Osteoblast (primary cell): ENCODE data around the gene TMEM145. TPM values are rescaled to one million over a fixed set of nuclear protein-coding genes. Genes with fewer than 3 reads are reported as not detected.

Source experiments
- DNase-seq: peaks from one replicate; pipeline ENCODE4 v3.0.0; 2011; ENCODE audit warnings: low spot score, mixed read lengths; ENCODE audit not compliant: insufficient read length; ENCODE audit errors: missing footprints
- H2AFZ ChIP-seq: 2 replicates; pipeline ENCODE4 v1.6.0; 2011; ENCODE audit warnings: mild to moderate bottlenecking, low read length
- H3K27ac ChIP-seq: 2 replicates; pipeline ENCODE4 v1.5.1; 2011; ENCODE audit warnings: mild to moderate bottlenecking, low read depth, low read length, moderate library complexity
- H3K27me3 ChIP-seq: 2 replicates; pipeline ENCODE4 v1.6.0; 2012; ENCODE audit warnings: mild to moderate bottlenecking, control low read depth, inconsistent platforms, low read length, moderate library complexity; ENCODE audit not compliant: insufficient read depth
- H3K36me3 ChIP-seq: 2 replicates; pipeline ENCODE4 v1.5.1; 2011; ENCODE audit warnings: mild to moderate bottlenecking, low read length, control low read depth, moderate library complexity; ENCODE audit not compliant: insufficient read depth
- H3K4me1 ChIP-seq: 2 replicates; pipeline ENCODE4 v1.5.1; 2011; ENCODE audit warnings: mild to moderate bottlenecking, low read length, control low read depth, moderate library complexity; ENCODE audit not compliant: insufficient read depth
- H3K4me2 ChIP-seq: 2 replicates; pipeline ENCODE4 v1.6.0; 2011; ENCODE audit warnings: mild to moderate bottlenecking, low read length; ENCODE audit not compliant: insufficient read depth
- H3K4me3 ChIP-seq: fragments of 200-600 bp; sonication (generic); 3 replicates; pipeline ENCODE4 v1.5.1; 2012; ENCODE audit warnings: mild to moderate bottlenecking, low read length, inconsistent platforms; ENCODE audit not compliant: insufficient read depth
- H3K79me2 ChIP-seq: 2 replicates; pipeline ENCODE4 v1.6.0; 2012; ENCODE audit warnings: mild to moderate bottlenecking, low read length, control low read depth, inconsistent platforms; ENCODE audit not compliant: insufficient read depth
- H3K9me3 ChIP-seq: 2 replicates; pipeline ENCODE4 v1.5.1; 2011; ENCODE audit warnings: low read depth, low read length, control low read depth
- H4K20me1 ChIP-seq: 2 replicates; pipeline ENCODE4 v1.6.0; 2012; ENCODE audit warnings: mild to moderate bottlenecking, low read length, control low read depth; ENCODE audit not compliant: insufficient read depth
- total RNA-seq: library from RNA; depleted of rRNA; stranded (reverse); fragments of >200 nt; gene quantifications from 2 replicates; pipeline ENCODE4 v1.2.3, GENCODE V29; 2012
- TF ChIP-seq, protein P1 (sequence below): IDR thresholded peaks from 2 replicates; pipeline ENCODE4 v1.5.1; 2011; ENCODE audit warnings: mild to moderate bottlenecking, low read depth, low read length, moderate library complexity; ENCODE audit errors: extremely low read depth

The TMEM145 gene
- total RNA-seq, 1 donor, result not detected

- H3K9me3 ChIP-seq, result no peaks in the 10 kb centered on the region
- H3K4me3 ChIP-seq, result no peak overlapping the region
- H3K4me1 ChIP-seq, result peaks cover 4% of the 10 kb centered on the region
- no peak overlapping the region for H2AFZ ChIP-seq
- no peaks in the 10 kb centered on the region for H3K27me3 ChIP-seq
- peak; percentile 97 for DNase-seq
- H3K4me2 ChIP-seq, result no peak overlapping the region
- H3K79me2 ChIP-seq, result peaks cover 18% of the 10 kb centered on the region
- H3K36me3 ChIP-seq, result peaks cover 73% of the 10 kb centered on the region
- H4K20me1 ChIP-seq, result peaks cover 43% of the 10 kb centered on the region
- TF ChIP-seq, protein P1, sequence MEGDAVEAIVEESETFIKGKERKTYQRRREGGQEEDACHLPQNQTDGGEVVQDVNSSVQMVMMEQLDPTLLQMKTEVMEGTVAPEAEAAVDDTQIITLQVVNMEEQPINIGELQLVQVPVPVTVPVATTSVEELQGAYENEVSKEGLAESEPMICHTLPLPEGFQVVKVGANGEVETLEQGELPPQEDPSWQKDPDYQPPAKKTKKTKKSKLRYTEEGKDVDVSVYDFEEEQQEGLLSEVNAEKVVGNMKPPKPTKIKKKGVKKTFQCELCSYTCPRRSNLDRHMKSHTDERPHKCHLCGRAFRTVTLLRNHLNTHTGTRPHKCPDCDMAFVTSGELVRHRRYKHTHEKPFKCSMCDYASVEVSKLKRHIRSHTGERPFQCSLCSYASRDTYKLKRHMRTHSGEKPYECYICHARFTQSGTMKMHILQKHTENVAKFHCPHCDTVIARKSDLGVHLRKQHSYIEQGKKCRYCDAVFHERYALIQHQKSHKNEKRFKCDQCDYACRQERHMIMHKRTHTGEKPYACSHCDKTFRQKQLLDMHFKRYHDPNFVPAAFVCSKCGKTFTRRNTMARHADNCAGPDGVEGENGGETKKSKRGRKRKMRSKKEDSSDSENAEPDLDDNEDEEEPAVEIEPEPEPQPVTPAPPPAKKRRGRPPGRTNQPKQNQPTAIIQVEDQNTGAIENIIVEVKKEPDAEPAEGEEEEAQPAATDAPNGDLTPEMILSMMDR, result peak; percentile 54
- no peak overlapping the region for H3K27ac ChIP-seq
These were observed 22.3 kb upstream of the TMEM145 start for GRCh38 chr19:42290523-42291434.

DNA sequence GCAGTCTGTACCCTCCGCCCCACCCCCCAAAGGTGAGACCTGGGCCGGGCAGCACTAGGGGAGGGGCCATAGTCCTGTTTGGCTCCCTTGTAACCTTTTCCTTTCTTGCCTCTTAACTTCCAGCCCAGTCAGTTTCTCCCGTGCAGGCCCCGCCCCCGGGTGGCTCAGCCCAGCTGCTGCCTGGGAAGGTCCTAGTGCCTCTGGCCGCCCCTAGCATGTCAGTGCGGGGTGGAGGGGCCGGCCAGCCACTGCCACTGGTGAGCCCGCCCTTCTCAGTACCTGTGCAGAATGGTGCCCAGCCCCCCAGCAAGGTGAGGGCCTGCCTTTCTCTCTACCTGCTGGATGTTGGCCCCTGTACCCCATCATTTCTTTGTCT lies 21.7 kb upstream of the TMEM145 start:
- no peaks in the 10 kb centered on the region for H3K9me3 ChIP-seq
- H3K27me3 ChIP-seq, result no peaks in the 10 kb centered on the region
- peaks cover 11% of the 10 kb centered on the region for H3K79me2 ChIP-seq
- no peak overlapping the region for H3K4me3 ChIP-seq
- peak; percentile 88 for DNase-seq
- H3K4me1 ChIP-seq, result no peaks in the 10 kb centered on the region
- H3K4me2 ChIP-seq, result no peak overlapping the region
- H2AFZ ChIP-seq, result no peak overlapping the region
- H3K36me3 ChIP-seq, result peaks cover 77% of the 10 kb centered on the region
- H4K20me1 ChIP-seq, result peaks cover 42% of the 10 kb centered on the region
- TF ChIP-seq, protein P1, result no peak
- H3K27ac ChIP-seq, result no peak overlapping the region

DNA sequence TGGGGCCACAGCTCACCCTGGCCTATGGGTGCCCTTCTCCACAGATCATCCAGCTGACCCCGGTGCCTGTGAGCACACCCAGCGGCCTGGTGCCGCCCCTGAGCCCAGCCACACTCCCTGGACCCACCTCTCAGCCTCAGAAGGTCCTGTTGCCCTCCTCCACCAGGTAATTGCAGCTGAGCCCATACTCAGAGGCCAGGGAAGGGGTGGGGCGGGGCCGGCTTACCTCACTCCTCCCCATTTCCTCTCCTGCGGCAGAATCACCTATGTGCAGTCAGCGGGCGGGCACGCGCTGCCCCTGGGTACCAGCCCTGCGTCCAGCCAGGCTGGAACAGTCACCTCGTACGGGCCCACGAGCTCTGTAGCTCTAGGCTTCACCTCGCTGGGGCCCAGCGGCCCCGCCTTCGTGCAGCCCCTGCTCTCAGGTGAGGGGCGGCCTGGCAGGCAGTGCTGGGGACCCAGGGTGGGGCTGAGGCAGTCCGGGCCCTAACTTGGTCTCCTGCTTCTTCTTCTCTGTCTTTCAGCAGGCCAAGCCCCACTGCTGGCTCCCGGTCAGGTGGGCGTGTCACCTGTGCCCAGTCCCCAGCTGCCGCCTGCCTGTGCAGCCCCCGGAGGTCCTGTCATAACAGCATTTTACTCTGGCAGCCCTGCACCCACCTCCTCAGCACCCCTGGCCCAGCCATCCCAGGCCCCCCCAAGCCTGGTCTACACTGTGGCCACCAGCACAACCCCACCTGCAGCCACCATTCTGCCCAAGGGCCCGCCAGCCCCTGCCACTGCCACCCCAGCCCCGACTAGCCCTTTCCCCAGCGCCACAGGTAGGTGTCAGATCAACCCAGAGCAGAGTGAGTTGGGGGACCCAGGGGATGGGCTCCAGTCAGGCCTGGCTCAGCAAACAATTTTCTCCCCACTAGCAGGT lies 20.8 kb upstream of the TMEM145 start:
- DNase-seq, result no peak
- Histone ChIP-seq H4K20me1 (peaks cover 34% of the 10 kb centered on the region), H3K9me3 (no peaks in the 10 kb centered on the region), H3K4me1 (no peaks in the 10 kb centered on the region), H3K4me3 (no peak overlapping the region), H3K79me2 (peaks cover 3% of the 10 kb centered on the region), H3K4me2 (no peak overlapping the region), H2AFZ (no peak overlapping the region), H3K36me3 (peaks cover 73% of the 10 kb centered on the region), H3K27me3 (no peaks in the 10 kb centered on the region), H3K27ac (no peak overlapping the region)
- TF ChIP-seq, protein P1, result no peak
